MM.1S (cell line): Measurements from ENCODE around the gene CYFIP1.

ENCODE experiments used
- DNase-seq: peaks from one replicate; pipeline ENCODE4 v3.0.0-alpha.2; 2015
- H2AFZ ChIP-seq: fragments of 300-600 bp; sonication (generic); 2 replicates; pipeline ENCODE4 v1.6.0; 2016; ENCODE audit warnings: antibody characterized with exemption, low read length
- H3F3A ChIP-seq: fragments of 300-600 bp; sonication (generic); 2 replicates; pipeline ENCODE4 v1.6.1; 2016; ENCODE audit warnings: mild to moderate bottlenecking, antibody characterized with exemption, low read length, moderate library complexity, mixed read lengths; ENCODE audit not compliant: insufficient read depth
- H3K27ac ChIP-seq: fragments of 300-600 bp; sonication (generic); 2 replicates; pipeline ENCODE4 v1.5.1; 2016; ENCODE audit warnings: mild to moderate bottlenecking, low read length
- H3K27me3 ChIP-seq: fragments of 300-600 bp; sonication (generic); replicated peaks from 2 replicates; pipeline ENCODE4 v1.6.0; 2016; ENCODE audit warnings: low read length; ENCODE audit not compliant: insufficient read depth
- H3K36me3 ChIP-seq: fragments of 300-600 bp; sonication (generic); replicated peaks from 2 replicates; pipeline ENCODE4 v1.6.1; 2016; ENCODE audit warnings: mild to moderate bottlenecking, low read length, mixed read lengths; ENCODE audit not compliant: insufficient read depth
- H3K4me1 ChIP-seq: fragments of 300-600 bp; sonication (generic); 2 replicates; pipeline ENCODE4 v1.6.1; 2016; ENCODE audit warnings: low read length, mixed read lengths
- H3K4me2 ChIP-seq: fragments of 300-600 bp; sonication (generic); 2 replicates; pipeline ENCODE4 v1.6.0; 2016; ENCODE audit warnings: low read depth, low read length
- H3K4me3 ChIP-seq: fragments of 300-600 bp; sonication (generic); 2 replicates; pipeline ENCODE4 v1.5.1; 2016; ENCODE audit warnings: low read length, mixed read lengths
- H3K79me2 ChIP-seq: fragments of 300-600 bp; sonication (generic); 2 replicates; pipeline ENCODE4 v1.6.1; 2016; ENCODE audit warnings: mixed run types, low read length, mixed read lengths
- H3K9ac ChIP-seq: fragments of 300-600 bp; sonication (generic); 2 replicates; pipeline ENCODE4 v1.6.1; 2016; ENCODE audit warnings: low read length, mixed read lengths
- H3K9me2 ChIP-seq: fragments of 300-600 bp; sonication (generic); replicated peaks from 2 replicates; pipeline ENCODE4 v1.6.1; 2016; ENCODE audit warnings: mild to moderate bottlenecking, low read length, mixed read lengths; ENCODE audit not compliant: insufficient read depth
- H3K9me3 ChIP-seq: fragments of 300-600 bp; sonication (generic); replicated peaks from 2 replicates; pipeline ENCODE4 v1.6.1; 2016; ENCODE audit warnings: mild to moderate bottlenecking, low read length, mixed read lengths; ENCODE audit not compliant: insufficient read depth
- H4K20me1 ChIP-seq: fragments of 300-600 bp; sonication (generic); 2 replicates; pipeline ENCODE4 v1.6.1; 2016; ENCODE audit warnings: mild to moderate bottlenecking, low read length, moderate library complexity, mixed read lengths; ENCODE audit not compliant: insufficient read depth
- EZH2 ChIP-seq: fragments of 300-600 bp; sonication (generic); optimal IDR thresholded peaks from 2 replicates; pipeline ENCODE3; 2017; ENCODE audit warnings: low read depth, mild to moderate bottlenecking, antibody characterized with exemption, low read length, mixed read lengths
- EZH2phosphoT487 ChIP-seq: fragments of 300-600 bp; sonication (generic); IDR thresholded peaks from 2 replicates; pipeline ENCODE4 v1.6.1; 2018; ENCODE audit warnings: antibody characterized with exemption, low read length
- TF ChIP-seq, protein P1 (sequence below): fragments of 300-600 bp; sonication (generic); IDR thresholded peaks from 2 replicates; pipeline ENCODE4 v1.5.1; 2016; ENCODE audit warnings: antibody characterized with exemption, low read length, mixed read lengths

The CYFIP1 gene

DNA sequence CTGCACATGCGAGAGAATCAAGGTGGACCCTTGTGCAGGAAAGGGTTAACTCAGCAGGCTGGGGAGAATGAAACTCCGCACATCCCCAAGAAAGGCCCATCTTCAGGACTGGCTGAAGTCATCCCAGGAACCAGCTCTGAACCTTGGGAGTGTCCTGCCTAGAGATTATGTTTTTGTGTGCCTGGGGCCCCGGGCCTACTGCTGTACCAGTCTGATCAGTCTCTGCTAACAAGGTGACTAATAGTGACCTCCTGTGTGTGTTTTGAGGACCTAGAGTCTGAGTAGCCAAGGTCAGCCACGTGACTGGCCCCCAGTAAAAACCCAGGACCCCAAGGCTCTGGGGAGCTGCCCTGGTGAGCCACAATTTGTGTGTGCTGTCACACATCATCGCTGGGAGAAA is 58.2 kb downstream of the CYFIP1 start:
- Histone ChIP-seq H4K20me1 (no peaks in the 10 kb centered on the region), H3K27me3 (no peaks in the 10 kb centered on the region), H3K9me3 (no peaks in the 10 kb centered on the region), H3K4me1 (no peaks in the 10 kb centered on the region), H3K9ac (no peak overlapping the region), H2AFZ (no peak overlapping the region), H3K4me2 (no peak overlapping the region), H3K27ac (no peak overlapping the region), H3K4me3 (no peak overlapping the region), H3K36me3 (no peaks in the 10 kb centered on the region), H3K9me2 (no peaks in the 10 kb centered on the region), H3F3A (no peaks in the 10 kb centered on the region), H3K79me2 (no peaks in the 10 kb centered on the region)
- TF ChIP-seq, protein P1, sequence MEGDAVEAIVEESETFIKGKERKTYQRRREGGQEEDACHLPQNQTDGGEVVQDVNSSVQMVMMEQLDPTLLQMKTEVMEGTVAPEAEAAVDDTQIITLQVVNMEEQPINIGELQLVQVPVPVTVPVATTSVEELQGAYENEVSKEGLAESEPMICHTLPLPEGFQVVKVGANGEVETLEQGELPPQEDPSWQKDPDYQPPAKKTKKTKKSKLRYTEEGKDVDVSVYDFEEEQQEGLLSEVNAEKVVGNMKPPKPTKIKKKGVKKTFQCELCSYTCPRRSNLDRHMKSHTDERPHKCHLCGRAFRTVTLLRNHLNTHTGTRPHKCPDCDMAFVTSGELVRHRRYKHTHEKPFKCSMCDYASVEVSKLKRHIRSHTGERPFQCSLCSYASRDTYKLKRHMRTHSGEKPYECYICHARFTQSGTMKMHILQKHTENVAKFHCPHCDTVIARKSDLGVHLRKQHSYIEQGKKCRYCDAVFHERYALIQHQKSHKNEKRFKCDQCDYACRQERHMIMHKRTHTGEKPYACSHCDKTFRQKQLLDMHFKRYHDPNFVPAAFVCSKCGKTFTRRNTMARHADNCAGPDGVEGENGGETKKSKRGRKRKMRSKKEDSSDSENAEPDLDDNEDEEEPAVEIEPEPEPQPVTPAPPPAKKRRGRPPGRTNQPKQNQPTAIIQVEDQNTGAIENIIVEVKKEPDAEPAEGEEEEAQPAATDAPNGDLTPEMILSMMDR: no peak
- TF ChIP-seq EZH2phosphoT487: no peak
- no peak for TF ChIP-seq EZH2
- DNase-seq: no peak

DNA sequence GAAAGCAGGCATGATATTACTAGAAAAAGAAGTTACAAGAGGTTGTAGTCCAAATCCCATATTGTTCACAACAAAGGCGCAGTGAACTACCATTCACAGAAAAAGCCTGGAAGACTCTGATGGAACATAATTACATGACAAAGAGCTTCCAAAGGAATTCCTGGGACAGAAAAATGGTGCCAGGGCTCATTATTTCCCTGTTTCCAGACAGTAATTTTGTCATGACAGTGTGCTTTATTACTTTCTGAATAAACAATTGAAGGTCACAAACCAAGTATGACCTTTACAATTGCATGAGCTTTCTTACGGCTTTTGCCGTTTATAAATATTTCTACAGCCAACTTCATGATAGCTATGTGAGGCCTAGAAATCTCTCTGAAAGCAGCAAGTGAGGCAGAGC is 61.0 kb downstream of the CYFIP1 start:
- TF ChIP-seq, protein P1: no peak
- TF ChIP-seq EZH2: no peak
- TF ChIP-seq EZH2phosphoT487: no peak
- H3F3A ChIP-seq: no peaks in the 10 kb centered on the region
- DNase-seq: no peak
- H3K9ac ChIP-seq: no peak overlapping the region
- no peaks in the 10 kb centered on the region for H3K4me1 ChIP-seq
- H3K36me3 ChIP-seq: no peaks in the 10 kb centered on the region
- no peaks in the 10 kb centered on the region for H3K27me3 ChIP-seq
- no peaks in the 10 kb centered on the region for H4K20me1 ChIP-seq
- no peak overlapping the region for H3K27ac ChIP-seq
- H3K9me2 ChIP-seq: no peaks in the 10 kb centered on the region
- no peaks in the 10 kb centered on the region for H3K79me2 ChIP-seq
- H3K4me3 ChIP-seq: no peak overlapping the region
- no peaks in the 10 kb centered on the region for H3K9me3 ChIP-seq
- no peak overlapping the region for H3K4me2 ChIP-seq
- no peak overlapping the region for H2AFZ ChIP-seq

DNA sequence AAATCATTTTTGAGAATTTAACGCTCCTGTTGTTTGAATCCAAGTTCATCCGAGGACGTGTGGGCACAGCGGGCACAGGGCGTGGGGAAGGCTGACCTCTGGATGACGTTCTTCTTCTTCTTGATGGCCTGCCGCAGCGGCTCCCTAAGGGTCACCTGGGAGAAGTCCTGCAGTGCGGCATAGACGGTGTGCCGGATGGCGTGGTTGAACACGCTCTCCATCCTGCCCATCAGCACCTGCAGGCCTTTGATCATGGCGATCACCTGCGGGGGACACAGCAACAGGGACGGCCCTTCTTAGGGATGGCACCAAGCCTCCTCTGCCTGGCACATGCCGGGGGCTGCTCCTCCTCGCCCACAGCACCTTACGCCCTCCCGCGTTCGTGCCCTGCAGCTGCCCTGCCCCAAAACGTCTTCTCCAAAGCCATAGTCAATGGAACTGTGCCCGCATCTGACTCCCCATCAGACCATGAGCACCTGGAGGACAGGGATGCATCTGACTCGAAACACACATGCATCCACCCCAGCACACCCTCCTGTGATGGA is 61.5 kb downstream of the CYFIP1 start:
- DNase-seq: no peak
- H3K4me2 ChIP-seq: no peak overlapping the region
- no peaks in the 10 kb centered on the region for H3K9me2 ChIP-seq
- no peak overlapping the region for H3K27ac ChIP-seq
- H3K36me3 ChIP-seq: no peaks in the 10 kb centered on the region
- no peaks in the 10 kb centered on the region for H3K79me2 ChIP-seq
- no peak overlapping the region for H3K4me3 ChIP-seq
- no peaks in the 10 kb centered on the region for H3K4me1 ChIP-seq
- H3K9ac ChIP-seq: no peak overlapping the region
- TF ChIP-seq, protein P1: no peak
- TF ChIP-seq EZH2phosphoT487: no peak
- TF ChIP-seq EZH2: no peak
- no peak overlapping the region for H2AFZ ChIP-seq
- H3K9me3 ChIP-seq: no peaks in the 10 kb centered on the region
- H4K20me1 ChIP-seq: no peaks in the 10 kb centered on the region
- H3F3A ChIP-seq: no peaks in the 10 kb centered on the region
- no peaks in the 10 kb centered on the region for H3K27me3 ChIP-seq
